ENCODE results near the gene KRT82. TPM values are rescaled to one million over a fixed set of nuclear protein-coding genes. Genes with fewer than 3 reads are reported as not detected.

KRT82 gene
- polyA plus RNA-seq, 3 donors, result not detected

DNA sequence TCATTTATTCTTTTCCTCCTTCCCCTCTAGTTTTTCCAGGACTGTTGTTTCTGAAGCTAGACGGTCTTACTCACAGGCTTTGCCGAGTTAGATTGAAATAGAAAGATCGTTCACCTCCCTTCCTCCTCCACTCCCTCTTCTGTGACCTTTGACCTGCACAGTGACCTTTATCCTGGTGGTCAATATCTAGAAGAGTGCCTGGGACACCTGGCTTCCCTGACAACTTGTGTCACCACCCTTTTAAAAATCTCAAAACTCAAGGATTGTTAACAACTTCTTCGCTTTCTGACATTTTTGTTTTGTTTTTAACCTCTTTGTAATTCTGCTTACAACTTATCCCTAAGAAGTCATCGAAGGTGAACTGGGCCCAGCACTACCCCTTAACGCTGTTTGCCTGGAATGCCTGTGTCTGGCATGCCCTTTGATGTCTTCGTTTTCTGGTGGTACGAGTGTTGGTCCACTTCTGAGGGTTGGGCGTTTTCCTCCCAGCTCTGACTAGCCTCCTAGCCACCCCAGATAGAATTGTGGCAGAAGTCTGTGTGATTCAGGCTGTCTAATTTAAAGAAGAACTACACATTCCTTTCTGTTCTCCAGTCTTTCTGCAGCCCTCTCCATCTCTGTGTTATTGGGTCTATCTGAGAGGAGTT is 30.8 kb upstream of the KRT82 start:
- no peak for DNase-seq (ENCODE audit: extremely low read depth in 1 of 11, low read depth in 9 of 11, low spot score in 4 of 11)

DNA sequence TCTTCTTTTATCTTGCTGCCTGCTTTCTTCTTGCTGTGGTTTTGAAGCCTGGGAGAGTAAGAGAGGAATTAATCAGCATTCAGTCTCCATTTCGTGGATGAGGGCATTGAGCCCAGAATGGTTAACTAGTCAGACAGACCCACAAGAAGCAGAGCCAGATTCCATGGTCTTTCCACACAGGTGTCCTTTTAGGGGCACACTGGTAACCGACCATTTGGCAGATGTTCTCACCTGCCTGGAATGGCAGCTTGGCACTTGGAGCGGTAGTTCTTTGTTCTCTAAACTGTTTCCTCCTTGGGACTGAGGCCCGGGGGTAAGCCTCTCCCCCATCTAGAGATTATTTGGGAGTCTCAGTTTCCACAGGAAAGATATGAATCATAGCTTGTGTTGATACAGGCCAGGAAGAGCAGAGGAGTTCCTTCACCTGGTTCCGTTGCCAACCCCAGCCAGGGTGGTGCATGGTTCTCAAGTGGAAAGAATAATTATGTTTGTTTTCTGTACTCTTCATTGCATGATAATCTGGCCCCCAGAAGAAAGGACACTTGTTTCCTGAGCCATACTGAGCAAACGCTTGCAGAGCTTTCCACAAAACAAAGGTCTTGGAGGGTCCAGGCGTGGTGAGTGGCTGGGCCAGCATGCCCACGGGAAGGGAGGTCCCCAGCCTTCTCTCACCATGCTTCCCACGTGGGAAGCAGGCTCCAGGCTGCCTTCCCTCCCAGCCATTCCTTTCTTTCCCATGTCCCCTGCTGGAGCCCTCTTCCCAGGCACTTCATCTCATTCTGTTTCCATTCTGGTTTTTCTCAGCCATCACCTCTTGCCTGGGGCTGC is 30.1 kb upstream of the KRT82 start:
- DNase-seq (ENCODE audit: extremely low read depth in 1 of 11, low read depth in 9 of 11, low spot score in 4 of 11), result no peak

DNA sequence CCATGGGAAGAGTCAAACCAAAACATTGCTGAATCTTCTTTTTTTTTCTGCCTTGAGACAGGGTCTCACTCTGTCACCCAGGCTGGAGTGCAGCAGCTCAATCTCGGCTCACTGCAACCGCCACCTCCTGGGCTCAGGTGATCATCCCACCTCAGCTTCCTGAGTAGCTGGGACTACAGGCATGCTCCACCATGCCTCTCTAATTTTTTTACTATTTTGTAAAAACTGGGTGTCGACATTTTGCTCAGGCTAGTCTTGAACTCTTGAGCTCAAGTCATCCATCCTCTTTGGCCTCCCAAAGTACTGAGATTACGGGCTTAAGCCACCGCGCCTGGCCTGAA is 29.5 kb upstream of the KRT82 start:
- DNase-seq (ENCODE audit: extremely low read depth in 1 of 11, low read depth in 9 of 11, low spot score in 4 of 11), result no peak

GRCh38 chr12:52434760-52435530 is 28.8 kb upstream of the KRT82 start:
- DNase-seq (ENCODE audit: extremely low read depth in 1 of 11, low read depth in 9 of 11, low spot score in 4 of 11), result no peak

DNA sequence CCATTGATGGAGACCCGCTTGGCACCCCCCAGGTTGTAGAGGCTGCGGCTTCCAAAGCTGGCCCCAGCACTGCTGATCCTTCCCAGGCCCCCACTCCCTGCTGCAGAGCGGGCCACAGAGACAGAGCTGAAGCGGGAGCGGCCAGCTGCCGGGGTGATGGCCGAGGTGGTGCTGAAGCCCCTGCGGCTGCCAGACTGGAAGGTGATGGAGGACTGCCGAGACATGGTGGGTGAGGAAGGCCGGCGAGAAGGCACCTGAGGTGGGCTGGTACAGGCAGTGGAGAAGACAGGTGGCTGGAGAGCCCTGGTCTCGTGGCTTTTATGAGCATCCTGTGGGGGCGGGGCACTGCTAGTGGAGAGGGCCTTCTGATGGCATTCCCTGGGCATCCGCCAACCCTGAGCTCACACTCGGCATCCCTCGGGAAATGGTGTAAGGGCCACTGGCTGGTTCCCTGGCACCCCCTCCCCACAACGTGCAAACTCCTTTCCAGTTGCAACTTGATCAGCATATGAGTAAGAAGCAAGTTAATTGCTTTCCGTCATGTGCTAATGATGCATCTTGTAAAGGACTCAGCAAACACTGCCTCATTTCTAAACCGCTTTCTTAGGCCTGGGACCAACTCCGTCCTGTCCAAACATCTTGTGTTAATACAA is 28.1 kb upstream of the KRT82 start, which contains the start of gene KRT75:
TSS of gene KRT75 (minus strand) at position 291 of the 653 bp plus-strand sequence. CDS start at position 224, 67 bp downstream.
- DNase-seq (ENCODE audit: extremely low read depth in 1 of 11, low read depth in 9 of 11, low spot score in 4 of 11), result no peak

- no peak for DNase-seq (ENCODE audit: extremely low read depth in 1 of 11, low read depth in 9 of 11, low spot score in 4 of 11)
These were observed 27.5 kb upstream of the KRT82 start for GRCh38 chr12:52433501-52434080.

- DNase-seq (ENCODE audit: extremely low read depth in 1 of 11, low read depth in 9 of 11, low spot score in 4 of 11), result no peak
These were observed 26.5 kb upstream of the KRT82 start for GRCh38 chr12:52432559-52433207.

DNA sequence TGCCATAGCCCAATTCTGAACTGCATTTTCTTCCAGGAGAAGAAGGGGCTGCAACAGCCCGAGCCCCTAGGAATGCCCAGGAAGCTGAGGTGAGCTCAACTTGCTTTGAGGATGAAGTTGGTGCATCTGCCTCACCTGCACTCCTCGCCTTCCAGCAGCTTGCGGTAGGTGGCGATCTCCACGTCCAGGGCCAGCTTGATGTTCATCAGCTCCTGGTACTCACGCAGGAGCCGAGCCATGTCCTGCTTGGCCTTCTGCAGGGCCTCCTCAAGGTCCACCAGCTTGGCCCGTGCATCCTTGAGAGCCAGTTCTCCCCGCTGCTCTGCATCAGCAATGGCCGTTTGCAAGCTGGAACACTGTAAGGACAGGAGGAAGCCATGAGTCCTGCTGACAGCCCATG is 22.0 kb upstream of the KRT82 start:
- no peak for DNase-seq (ENCODE audit: extremely low read depth in 1 of 11, low read depth in 9 of 11, low spot score in 4 of 11)

DNA sequence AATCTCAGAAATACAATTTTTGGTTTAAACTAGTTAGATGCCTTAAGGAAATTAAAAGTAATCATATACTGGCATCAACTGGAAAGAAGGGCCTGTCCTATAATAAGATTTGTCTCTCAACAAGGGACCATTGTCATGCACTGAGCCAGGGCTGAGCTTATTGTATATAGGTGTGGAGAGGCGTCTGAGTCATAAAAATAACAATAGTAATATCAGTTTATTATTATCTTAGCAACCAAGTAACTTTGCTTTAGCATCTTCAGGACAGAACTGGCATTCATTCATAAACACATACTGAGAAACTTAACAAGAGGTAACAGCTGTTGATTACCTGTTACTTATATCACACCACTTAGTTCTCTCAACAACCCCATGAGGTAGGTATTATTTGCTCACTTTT is 20.9 kb upstream of the KRT82 start:
- DNase-seq (ENCODE audit: extremely low read depth in 1 of 11, low read depth in 9 of 11, low spot score in 4 of 11), result no peak

GRCh38 chr12:52426034-52426433 is 19.9 kb upstream of the KRT82 start:
- DNase-seq (ENCODE audit: extremely low read depth in 1 of 11, low read depth in 9 of 11, low spot score in 4 of 11), result no peak

GRCh38 chr12:52425466-52425865 is 19.3 kb upstream of the KRT82 start:
- no peak for DNase-seq (ENCODE audit: extremely low read depth in 1 of 11, low read depth in 9 of 11, low spot score in 4 of 11)

GRCh38 chr12:52423661-52424500 is 17.7 kb upstream of the KRT82 start:
- no peak for DNase-seq (ENCODE audit: extremely low read depth in 1 of 11, low read depth in 9 of 11, low spot score in 4 of 11)

DNA sequence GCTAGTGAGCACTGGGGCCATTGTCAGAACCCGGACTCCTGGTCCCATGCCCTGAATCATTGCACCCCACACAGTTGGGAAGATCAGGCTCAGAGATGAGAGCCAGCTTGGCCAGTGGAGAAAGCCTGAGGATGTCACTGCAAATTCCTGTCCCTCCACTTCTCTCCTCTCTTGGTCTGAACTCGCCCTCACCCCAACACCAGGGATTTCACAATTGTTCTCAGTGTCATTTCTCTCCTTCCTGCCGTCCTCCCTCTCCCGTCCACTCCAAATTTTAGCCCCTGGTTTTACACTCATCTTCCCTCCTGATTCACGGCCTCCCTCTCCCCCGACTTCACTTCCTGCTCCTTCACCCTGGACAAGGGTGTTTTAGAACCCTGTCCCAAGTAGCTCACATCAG is 16.9 kb upstream of the KRT82 start:
- DNase-seq (ENCODE audit: extremely low read depth in 1 of 11, low read depth in 9 of 11, low spot score in 4 of 11), result no peak

DNA sequence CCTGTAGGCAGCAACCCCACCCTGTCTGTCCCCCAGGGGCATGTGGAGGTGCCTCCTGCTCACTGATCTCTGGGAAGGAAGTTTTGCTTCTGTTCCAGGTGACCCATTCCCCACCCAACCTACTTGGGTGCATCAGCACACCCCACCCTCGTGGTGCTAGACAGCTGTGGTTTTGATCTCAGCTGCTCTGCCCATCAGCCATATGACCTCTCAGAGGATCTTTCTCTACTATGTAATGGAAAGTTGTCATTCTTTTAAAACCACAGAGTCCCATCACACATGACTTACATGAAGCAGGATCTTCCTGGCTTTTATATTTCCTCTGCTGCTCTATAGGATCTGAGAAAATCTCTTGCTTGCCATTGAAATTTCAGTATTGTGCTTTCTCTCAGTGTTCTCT is 13.5 kb upstream of the KRT82 start:
- no peak for DNase-seq (ENCODE audit: extremely low read depth in 1 of 11, low read depth in 9 of 11, low spot score in 4 of 11)

- DNase-seq (ENCODE audit: extremely low read depth in 1 of 11, low read depth in 9 of 11, low spot score in 4 of 11), result no peak
These were observed 12.5 kb upstream of the KRT82 start for GRCh38 chr12:52418576-52419110.

DNA sequence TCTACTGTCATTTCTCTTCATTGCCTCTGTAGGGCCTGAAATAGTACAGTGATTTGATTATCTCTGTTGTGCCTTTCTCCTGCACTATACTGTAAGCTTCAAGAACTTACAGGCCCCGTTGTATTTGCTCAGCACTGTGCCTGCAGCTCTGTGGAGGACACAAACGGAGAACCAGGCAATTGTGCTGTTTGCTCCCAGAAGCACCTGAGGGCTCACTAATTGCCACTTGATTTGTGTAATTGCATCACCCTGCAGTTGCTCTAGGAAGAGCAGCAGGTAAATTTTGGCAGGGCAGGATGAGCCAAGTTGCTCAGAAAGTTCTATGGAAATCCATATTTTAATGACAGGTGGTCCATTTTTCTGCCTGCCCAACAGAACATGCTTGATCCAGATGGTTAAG is 11.6 kb upstream of the KRT82 start:
- no peak for DNase-seq (ENCODE audit: extremely low read depth in 1 of 11, low read depth in 9 of 11, low spot score in 4 of 11)

DNA sequence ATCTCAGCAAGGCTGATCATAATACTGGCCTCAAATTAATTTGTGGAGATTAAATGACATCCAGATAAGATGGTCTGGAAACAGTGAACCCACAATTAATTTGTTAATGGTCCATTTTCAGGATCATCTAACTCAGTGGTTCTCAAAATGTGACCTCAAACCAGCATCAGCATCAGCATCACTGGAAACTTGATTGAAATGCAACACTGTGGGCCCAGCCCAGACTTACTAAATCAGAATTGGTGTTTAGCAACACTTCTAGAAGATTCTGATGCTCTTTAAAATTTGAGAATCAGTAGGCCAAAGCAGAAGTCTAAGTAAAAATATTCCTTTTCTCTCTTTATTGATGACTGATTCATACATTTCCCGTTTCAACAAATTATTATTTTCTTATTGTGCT is 10.7 kb upstream of the KRT82 start:
- no peak for DNase-seq (ENCODE audit: extremely low read depth in 1 of 11, low read depth in 9 of 11, low spot score in 4 of 11)

Data from renal cortex interstitium (tissue), 11 donors.